HG03095 (cell line): ENCODE measurements around the gene KCNMB4.
"Not testable (repeated sequence)": the region's sequence is repeated elsewhere in the genome, so short reads cannot be mapped to it uniquely, and the experiment has no call there.

Experiments
- ATAC-seq: cut with Tn5 transposase; IDR thresholded peaks from one replicate; pipeline ENCODE4 v1.9.1; 2021; ENCODE audit warnings: moderate library complexity; ENCODE audit not compliant: unreplicated experiment

The KCNMB4 gene

DNA sequence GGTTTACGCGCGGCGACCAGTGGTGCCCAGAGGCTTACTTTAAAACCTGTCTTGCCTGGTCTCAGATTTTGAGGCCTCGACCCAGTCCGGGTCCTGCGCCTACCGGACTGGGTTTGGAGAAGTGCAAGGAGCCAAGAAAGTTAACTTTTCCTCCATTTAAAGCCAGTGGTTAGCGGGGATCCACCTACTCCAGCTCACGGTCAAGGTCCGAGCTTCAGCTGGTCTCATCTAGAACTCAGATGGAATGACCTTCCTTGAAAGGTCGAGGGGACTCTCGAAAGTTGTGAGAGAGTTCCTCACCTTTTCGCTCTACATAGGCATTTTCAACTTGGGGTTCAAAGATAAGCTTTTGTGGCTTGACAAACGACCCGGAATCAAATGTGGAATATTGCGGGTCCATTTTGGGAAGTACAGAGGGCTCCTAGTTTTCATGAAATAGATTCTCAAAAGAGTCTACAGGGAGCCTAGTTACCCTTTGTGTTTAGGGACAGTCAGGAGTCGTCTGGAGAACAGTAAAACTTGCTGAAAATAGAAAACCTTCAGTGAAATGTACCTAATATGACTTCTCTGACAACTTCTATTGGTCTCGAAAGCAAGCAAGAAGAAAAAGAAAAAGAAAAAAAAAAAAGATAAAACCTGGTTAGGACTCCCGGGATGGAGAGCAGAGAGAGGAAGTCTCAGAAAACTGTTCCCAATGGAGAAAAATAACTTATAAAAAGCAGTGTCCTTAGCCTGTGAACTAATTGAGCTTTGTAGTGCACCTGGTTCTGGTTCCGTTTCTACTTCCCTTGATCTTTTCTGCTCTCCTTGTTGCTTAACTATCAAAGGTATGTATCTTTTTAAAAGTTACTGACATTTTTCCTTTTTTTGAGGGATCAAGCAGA, 1.4 kb downstream of the KCNMB4 start:
- ATAC-seq: no peak

DNA sequence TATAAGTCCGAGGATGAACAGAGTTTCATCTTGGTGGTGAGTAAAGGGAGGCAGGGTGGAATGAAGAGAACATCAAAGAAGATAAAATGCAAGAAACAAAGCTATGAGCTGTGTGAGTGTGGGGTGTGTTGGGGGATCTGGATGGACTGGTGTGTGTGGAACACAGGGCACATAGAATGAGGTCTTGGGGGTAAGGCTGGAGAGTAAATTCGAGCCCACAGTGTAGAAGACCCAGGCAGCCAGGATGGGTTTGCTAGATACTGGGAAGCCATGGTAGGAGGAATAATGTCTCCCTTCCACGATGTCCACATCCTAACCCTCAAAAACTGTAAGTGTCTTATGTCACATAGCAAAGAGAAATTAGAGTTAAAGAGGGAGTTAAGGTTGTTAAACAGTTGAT, 6.8 kb downstream of the KCNMB4 start:
- ATAC-seq: no peak

DNA sequence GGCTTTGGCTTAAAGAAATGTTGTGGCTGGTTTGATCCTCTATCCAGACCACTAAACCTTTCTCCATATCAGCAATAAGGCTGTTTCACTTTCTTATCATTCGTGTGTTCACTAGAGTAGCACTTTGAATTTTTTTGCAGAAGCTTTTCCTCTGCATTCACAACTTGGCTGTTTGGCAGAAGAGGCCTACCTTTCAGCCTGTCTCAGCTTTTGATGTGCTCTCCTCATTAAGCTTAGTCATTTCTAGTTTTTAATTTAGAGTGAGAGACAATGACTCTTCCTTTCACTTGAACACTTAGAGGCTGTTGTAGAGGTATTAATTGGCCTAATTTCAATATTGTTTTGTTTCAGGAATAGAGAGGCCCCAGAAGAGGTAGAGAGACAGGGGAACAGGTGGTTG, 13.8 kb downstream of the KCNMB4 start:
- ATAC-seq: no peak

- ATAC-seq: no peak
Observed at GRCh38 chr12:70383484-70383883, 17.4 kb downstream of the KCNMB4 start.

GRCh38 chr12:70383886-70384285, 17.8 kb downstream of the KCNMB4 start:
- no peak for ATAC-seq

GRCh38 chr12:70386771-70387170, 20.7 kb downstream of the KCNMB4 start:
- no peak for ATAC-seq

DNA sequence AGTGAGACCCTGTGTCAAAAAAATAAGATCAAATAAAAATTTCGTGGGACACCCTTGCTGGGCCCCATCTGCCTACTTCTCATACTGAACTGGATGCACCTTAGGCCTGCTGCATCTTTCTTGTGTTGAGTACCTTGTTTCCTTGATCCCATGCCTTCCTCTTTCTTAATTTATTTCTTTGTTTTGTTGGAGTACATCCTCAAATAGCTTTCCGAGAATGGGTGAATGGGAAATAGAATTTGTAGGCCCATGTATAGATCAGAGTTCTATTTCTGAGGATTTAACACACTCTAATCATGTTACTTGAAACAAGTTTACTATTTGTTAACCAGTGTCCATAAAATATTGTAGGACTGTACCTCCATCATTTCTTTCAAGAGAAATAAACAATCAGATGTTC, 23.6 kb downstream of the KCNMB4 start:
- no peak for ATAC-seq

GRCh38 chr12:70392631-70393030, 26.5 kb downstream of the KCNMB4 start:
- ATAC-seq: not testable (repeated sequence)

- ATAC-seq: no peak
Observed at GRCh38 chr12:70393787-70394499, 27.9 kb downstream of the KCNMB4 start.

DNA sequence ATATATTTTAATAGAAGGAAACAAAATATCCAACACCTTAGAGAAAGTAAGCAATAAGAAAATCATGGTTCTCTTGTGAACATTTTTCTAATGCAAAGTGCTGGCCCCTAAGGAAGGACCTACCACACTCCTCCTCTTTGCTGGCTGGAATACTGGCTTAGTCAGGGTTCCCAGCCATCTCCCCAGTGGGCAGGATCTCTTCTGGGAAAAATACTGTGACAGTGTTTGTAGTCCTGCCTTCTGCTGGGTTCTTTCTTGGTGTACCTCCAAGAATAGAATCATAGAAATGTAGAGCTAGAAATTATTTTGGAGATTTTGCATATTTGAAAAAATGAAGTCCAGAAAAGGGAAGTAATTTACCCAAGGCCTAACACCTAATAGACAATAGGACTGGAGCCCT, 31.9 kb downstream of the KCNMB4 start:
- no peak for ATAC-seq

- ATAC-seq: no peak
Observed at GRCh38 chr12:70398862-70399261, 32.8 kb downstream of the KCNMB4 start.

DNA sequence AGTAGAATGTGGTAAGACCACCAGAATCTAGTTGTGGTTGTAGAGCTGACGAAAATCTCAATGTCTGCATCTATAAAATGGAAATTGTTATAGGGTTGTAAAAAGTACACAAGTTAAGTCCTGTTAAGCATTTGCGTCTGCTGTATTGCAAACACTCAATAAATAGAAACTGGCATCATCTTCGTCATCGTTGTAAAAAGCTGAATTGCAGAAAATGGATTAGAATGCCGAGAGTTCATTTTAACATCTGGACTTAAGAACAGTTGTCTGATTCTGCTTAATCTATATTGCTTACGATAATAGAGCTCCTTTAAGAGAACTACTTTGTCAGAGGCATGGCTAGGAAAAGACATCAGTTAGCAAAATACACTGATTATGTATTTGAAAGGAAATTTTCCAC, 33.2 kb downstream of the KCNMB4 start:
- no peak for ATAC-seq

DNA sequence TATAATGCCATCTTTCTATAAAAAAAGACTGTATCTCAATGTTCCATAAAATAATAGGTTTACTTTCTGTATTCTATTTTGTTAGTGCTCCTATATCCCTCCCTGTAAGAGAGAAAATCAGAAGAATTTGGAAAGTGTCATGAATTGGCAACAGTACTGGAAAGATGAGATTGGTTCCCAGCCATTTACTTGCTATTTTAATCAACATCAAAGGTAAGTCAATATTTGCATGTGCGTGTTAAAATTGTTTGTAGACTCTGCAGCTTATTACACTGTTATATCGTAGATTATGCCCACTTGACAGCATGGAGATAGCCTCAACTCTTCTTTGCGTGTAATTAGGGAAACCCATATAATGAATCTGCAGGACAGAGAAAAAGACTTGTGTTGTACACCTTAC, 34.0 kb downstream of the KCNMB4 start:
- no peak for ATAC-seq

GRCh38 chr12:70402597-70402996, 36.5 kb downstream of the KCNMB4 start:
- no peak for ATAC-seq

GRCh38 chr12:70403826-70404225, 37.7 kb downstream of the KCNMB4 start:
- ATAC-seq: no peak

DNA sequence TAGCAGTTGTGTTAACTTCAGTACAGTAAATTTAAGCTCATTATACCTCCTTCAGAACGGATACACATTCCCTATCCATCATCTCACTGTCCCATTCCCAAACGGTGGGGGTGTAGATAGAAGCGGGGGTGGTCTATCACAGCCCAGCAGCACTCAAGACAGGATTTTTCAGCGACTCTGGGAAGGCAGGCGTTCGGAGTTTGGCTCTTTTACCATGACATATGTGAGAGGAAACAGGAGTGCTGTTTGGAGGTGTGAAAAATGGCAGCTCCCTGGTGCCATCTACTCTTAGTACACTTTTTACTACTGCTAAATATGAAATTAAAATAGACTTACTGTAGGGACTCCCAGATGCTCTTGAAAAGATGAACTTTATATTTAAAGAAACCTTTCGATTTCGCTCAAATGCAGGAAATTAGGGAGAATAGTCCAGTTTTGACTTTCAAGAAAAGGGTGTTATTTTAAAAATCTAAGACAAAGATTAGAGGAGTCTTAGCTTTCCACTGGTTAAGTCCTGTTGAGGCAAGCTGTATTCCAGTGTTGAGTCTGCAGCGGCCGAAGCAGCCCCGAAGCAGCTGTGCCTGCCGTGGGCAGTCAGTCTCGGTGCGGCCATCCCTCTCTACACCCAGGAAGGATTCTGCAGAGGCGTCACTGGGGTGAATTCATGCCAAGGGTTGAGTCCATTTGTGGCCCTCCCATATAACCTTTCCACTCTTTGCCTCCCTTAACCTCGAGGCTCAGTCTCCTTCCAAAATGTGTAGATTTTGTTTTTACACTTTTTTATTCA, 42.1 kb downstream of the KCNMB4 start:
- no peak for ATAC-seq

DNA sequence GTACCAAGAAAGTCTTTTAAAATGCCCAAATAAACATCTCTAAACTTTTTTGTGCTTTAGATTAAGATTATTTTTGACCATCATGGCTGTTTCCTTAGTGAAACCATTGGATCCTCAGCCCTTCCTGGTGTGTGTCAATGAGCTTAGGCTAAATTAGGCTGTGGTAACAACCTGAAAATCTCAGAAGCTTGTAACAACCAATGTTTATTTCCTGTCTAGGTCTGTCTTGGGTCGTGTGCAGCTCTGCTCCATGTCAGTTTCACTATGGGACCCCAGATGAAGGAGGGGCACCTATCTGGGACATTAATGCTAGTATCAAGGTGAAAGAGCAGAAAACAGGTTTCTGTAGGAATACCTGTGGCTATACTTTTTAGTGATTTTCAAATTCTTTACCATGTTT, 49.9 kb downstream of the KCNMB4 start:
- ATAC-seq: no peak

GRCh38 chr12:70417121-70417520, 51.0 kb downstream of the KCNMB4 start:
- no peak for ATAC-seq

GRCh38 chr12:70418101-70418500, 52.0 kb downstream of the KCNMB4 start:
- ATAC-seq: no peak

DNA sequence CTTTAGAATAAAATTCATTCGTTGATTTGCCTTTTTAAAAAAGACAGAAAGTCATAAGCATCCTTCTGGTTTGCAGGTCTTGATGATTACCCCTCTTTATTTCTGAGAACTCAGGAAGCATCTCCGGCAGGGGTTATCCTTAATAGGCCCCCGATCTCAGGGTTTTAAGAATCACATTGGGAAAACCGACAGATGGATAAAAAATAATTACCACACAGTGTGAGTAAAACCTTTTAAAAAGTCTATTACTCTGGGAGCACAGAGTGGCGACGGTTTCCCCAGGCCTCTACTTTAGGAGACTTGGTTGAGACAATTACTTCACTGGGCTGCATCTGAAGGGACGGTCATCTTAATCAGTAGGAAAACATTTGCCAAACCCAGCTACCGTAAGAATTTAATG, 56.5 kb downstream of the KCNMB4 start:
- no peak for ATAC-seq

- no peak for ATAC-seq
Observed at GRCh38 chr12:70426620-70427019, 60.5 kb downstream of the KCNMB4 start.

GRCh38 chr12:70427611-70428010, 61.5 kb downstream of the KCNMB4 start:
- ATAC-seq: no peak
